ENCODE data around the gene IL1A.

The IL1A gene

GRCh38 chr2:112818094-112818902, 34.0 kb upstream of the IL1A start:
- no peak for FAIRE-seq
- no peak for DNase-seq (ENCODE audit: low spot score)

GRCh38 chr2:112817082-112817689, 32.9 kb upstream of the IL1A start:
- FAIRE-seq, result no peak

GRCh38 chr2:112814278-112814677, 30.0 kb upstream of the IL1A start:
- FAIRE-seq, result no peak
- peak; percentile 43 for DNase-seq (ENCODE audit: low spot score)

More at GRCh38 chr2:112817082-112817689, 32.9 kb upstream of the IL1A start:
- no peak for DNase-seq (ENCODE audit: low spot score)

GRCh38 chr2:112813280-112813966, 29.1 kb upstream of the IL1A start:
- FAIRE-seq (no peak), DNase-seq (ENCODE audit: low spot score) (no peak)

- FAIRE-seq (no peak), DNase-seq (ENCODE audit: low spot score) (peak; percentile 38)
Observed at GRCh38 chr2:112812318-112813267, 28.3 kb upstream of the IL1A start.

GRCh38 chr2:112811841-112812306, 27.6 kb upstream of the IL1A start:
- FAIRE-seq (no peak), DNase-seq (ENCODE audit: low spot score) (peak; percentile 64)

- no peak for FAIRE-seq
- DNase-seq (ENCODE audit: low spot score), result no peak
Observed at GRCh38 chr2:112811276-112811831, 27.1 kb upstream of the IL1A start.

GRCh38 chr2:112809112-112809511, 24.8 kb upstream of the IL1A start:
- FAIRE-seq, result no peak
- no peak for DNase-seq (ENCODE audit: low spot score)

GRCh38 chr2:112807233-112807807, 23.0 kb upstream of the IL1A start:
- no peak for DNase-seq (ENCODE audit: low spot score)

GRCh38 chr2:112805542-112805941, 21.2 kb upstream of the IL1A start:
- DNase-seq (ENCODE audit: low spot score) (no peak), FAIRE-seq (no peak)

More at GRCh38 chr2:112807233-112807807, 23.0 kb upstream of the IL1A start:
- FAIRE-seq, result no peak

- FAIRE-seq, result no peak
- DNase-seq (ENCODE audit: low spot score), result no peak
Observed at GRCh38 chr2:112803691-112804521, 19.6 kb upstream of the IL1A start.

- FAIRE-seq, result no peak
Observed at GRCh38 chr2:112800881-112801583, 16.7 kb upstream of the IL1A start.

GRCh38 chr2:112798979-112799975, 15.0 kb upstream of the IL1A start:
- no peak for FAIRE-seq
- no peak for DNase-seq (ENCODE audit: low spot score)

More at GRCh38 chr2:112800881-112801583, 16.7 kb upstream of the IL1A start:
- DNase-seq (ENCODE audit: low spot score), result no peak

GRCh38 chr2:112796486-112796885, 12.2 kb upstream of the IL1A start:
- DNase-seq (ENCODE audit: low spot score) (no peak), FAIRE-seq (no peak)

GRCh38 chr2:112795774-112796173, 11.5 kb upstream of the IL1A start:
- FAIRE-seq (no peak), DNase-seq (ENCODE audit: low spot score) (no peak)

GRCh38 chr2:112794841-112795240, 10.5 kb upstream of the IL1A start:
- no peak for DNase-seq (ENCODE audit: low spot score)

GRCh38 chr2:112794131-112794733, 9.9 kb upstream of the IL1A start:
- FAIRE-seq (peak; percentile 13), DNase-seq (ENCODE audit: low spot score) (peak; percentile 56)

More at GRCh38 chr2:112794841-112795240, 10.5 kb upstream of the IL1A start:
- FAIRE-seq, result no peak

All from urothelium cell line (cell line).